ENCODE measurements around the gene PRKRA.
"Not testable (repeated sequence)": the region's sequence is repeated elsewhere in the genome, so short reads cannot be mapped to it uniquely, and the experiment has no call there.

The PRKRA gene

GRCh38 chr2:178450774-178451525 is at the start of gene PRKRA, which contains the start of gene PJVK:
Gene PRKRA, minus strand, starts transcription at chr2:178451175. Its CDS starts 145 bp downstream, at chr2:178451030.
Gene PJVK, plus strand, starts transcription at chr2:178451378. Its CDS starts 2,032 bp downstream, at chr2:178453410.
- peak; percentile 94 for DNase-seq

DNA sequence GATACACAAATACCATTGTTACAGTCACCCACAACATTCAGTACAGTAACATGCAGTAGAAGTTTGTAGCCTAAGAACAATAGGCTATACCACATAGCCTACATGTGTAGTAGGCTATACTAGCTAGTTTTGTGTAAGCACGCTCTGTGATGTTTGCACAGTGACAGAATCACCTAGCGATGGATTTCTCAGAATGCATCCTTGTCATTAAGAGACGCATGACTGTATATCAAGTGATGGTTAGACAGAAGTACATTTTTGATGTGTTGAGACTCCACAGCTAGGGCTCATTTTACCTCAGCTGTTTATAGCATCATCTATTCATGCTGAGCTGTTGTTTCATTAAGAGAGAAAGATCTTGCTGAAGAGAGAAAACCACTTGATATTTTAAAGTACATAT is 48.7 kb upstream of the PRKRA start:
- DNase-seq: no peak

- no peak for DNase-seq
These were observed 47.2 kb upstream of the PRKRA start for GRCh38 chr2:178498137-178498536.

DNA sequence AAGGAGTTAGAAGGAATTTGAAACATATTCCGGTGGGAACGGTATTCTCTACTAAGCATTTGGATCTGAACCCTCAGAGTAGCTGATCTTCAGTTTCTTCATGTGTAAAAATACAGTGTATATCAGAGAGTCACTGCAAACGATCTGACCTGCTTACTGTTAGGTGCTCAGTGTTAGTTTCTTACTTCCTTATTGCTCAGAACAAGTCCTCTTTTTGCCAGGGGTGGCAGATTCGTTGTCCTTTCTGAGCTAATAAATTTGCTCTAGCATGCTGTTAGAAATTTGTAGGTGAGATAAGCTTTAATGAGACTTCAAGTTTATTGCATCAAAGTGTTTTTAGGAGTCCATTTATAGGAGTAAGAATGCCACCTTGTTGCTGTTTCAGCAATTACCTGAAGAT is 45.1 kb upstream of the PRKRA start:
- DNase-seq: no peak

- no peak for DNase-seq
These were observed 40.6 kb upstream of the PRKRA start for GRCh38 chr2:178491612-178492011.

DNA sequence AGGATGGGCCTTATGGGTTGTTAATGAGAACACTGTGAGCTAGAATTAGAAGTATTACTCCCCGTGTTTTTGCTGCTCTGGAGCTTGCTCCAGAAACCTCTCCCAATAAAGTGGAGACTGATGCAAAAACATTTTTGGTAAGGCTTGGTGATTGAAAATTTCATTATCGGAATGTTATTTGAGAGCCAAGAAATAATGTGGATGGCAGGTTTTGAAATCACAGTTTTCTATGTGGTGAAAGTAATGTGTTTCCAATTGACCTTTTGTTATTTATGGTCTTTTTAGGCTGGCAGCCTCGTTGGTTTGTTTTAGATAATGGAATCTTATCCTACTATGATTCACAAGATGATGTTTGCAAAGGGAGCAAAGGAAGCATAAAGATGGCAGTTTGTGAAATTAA is 34.4 kb upstream of the PRKRA start:
- DNase-seq: no peak

DNA sequence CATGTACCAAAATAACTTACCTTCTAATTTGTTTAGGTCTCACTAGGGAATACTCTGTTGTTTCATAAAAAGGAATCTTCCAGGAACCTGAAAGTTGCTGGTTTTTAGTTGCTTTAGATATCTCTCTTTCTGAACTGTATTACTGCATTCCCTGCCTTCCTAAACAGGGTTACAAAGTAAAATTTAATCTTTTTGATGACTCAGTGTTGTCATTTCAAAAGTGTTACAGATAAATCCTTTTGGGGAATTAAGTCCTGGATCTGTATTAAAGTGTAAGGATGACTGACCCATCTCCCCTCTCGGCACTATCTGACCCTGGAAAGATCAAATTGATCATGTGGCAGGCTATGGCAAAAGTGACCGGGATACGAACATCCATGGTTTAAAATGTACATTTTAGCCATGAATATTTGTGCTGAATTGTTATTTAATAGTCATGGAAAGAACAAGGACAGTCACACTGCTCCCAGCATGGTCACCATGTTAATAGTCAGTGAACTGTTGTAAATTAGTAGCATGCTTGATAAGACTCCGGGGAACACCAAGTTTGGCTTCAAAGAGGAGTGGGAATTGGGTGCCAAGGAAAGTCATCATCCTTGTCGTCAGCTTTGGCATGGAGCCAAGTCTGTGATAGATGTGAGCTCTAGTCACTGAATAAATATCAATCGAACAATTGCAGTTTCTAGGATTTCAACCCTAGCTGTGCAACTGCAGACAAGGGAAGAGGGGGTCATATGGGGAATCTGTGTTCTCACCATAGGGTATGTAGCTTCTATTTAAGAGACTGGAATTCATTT is 33.5 kb upstream of the PRKRA start:
- DNase-seq: peak; percentile 59

DNA sequence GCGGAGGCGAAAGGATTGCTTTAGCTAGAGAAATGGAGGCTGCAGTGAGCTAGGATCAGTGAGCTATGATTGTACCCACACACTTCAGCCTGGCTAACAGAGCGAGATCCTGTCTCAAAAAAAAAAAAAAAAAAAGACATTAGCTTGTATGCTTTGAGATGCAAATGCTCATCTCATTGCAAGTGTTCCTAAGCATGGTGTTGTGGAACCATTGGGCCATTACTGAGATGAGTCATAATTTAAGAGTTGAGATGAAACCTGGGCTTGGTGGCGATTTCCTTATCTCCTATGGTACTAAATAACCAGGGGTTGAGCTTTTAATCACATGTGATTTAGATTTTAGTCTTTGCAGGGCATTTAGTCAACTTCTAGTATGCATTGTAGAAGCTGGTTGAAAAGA is 31.5 kb upstream of the PRKRA start:
- no peak for DNase-seq

DNA sequence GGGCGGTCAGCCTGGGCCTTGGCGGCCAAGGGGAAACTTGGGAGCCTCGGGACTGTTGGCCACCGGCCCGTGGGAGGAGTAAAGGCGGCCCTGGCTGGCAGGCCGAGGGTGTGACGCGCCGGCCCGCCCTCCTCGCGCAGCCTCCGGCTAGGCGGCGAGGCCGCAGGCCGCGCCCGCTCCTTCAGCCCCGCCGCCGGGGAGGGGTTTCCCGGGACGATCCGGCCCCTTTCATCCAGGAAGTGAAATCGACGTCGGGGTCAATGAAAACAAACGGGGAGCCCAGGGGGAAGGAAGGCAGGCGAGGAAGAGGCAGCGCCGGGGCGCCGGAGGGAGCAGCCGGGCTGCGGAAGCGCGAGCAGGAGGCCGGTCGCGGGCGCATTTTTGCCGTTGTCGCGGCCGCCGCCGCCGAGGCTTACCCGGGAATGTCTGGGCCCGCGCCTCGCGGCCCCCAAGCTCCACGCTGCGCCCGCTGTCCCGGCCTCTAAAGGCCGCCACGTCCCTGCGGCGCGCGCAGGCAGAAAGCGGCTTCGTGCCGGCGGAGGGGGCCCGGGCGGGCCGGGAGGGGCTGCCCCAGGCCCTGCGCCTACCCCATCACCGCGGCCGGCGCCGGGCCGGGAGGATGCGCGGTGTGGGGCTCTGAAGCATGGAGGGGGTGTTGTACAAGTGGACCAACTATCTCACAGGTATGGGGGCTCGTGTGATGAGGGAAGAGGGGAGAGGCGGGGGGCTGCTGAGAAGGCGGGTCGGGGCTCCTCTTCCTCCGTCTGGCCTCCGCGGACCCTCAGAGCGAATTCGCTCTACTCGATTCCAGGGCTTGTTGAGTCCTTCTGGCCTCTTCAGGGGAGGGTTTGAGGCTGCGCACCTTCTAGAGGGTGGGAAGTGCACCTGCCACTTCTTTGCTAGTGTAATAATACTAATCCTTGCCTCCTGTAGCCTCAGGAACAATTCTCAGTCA is 29.5 kb upstream of the PRKRA start, which contains the start of gene PLEKHA3:
TSS of gene PLEKHA3 (plus strand) at position 231 of the 955 bp plus-strand sequence. CDS start at position 644, 413 bp downstream.
- peak; percentile 95 for DNase-seq

DNA sequence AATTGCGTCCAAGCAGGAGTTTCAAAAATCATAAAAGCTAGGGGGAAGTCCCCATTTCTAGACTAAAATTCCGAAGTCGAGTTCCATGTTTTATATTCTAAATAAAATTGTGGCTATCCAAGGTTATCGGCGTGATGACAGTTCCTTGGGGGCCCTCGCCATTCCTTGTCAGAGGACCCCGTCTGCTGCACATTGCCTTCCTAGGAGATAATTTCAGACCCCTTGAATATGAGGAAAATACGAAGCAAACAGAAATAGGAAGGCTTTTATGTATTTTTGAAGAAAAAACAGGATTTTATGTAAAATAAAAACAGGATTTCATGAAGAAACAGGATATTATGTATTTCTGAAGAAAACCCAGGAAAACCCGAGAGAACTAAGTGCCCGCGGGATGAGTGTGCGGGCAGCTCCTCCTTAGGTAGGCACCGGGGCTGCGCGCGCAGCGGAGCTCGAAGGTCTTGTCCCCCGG is 28.8 kb upstream of the PRKRA start:
- no peak for DNase-seq

GRCh38 chr2:178479275-178479616 is 28.3 kb upstream of the PRKRA start:
- no peak for DNase-seq

DNA sequence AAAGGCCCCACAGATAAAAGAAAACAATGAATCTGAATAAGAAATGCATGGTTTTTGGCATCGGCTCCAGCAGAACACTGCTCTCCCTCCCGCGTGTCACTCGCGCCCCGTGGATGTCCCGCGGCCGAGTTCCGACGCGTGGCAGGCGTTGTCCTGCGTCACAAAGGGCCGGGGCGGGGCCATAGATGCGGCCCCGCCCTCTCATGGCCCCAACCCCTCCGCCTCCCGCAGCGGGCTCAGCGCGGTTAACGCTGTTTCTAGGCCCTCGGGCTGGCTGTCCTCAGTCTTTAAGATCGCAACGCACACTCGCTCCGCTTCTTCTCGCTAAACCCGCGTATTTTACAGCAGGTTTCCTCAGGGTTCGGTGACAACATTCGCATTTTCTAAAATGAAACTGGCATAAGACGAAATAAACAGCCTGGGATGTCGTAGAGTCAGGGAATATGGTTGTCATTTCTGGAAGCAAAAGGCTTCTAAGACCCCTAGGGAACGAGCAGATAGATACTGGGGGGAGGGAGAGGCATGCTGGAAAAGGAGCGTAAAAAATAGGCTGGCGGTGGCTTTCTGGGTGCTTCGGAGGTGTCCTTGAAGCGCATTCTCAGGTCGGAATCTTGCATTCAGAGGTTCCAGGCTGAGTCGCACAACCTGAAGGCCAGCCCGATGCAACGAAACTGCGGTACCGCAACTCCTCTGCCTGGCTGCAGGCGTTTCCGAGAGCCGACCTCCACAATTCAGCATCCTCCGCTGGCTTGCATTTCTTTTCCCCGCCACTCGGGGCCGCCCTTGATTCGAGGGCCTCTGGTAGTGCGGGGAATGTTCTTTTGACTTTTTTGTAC is 27.7 kb upstream of the PRKRA start, which contains the start of gene FKBP7:
TSS of gene FKBP7 (minus strand) at position 162 of the 836 bp plus-strand sequence. CDS start at position 61, 101 bp downstream.
- peak; percentile 79 for DNase-seq

GRCh38 chr2:178478130-178478438 is 27.1 kb upstream of the PRKRA start:
- no peak for DNase-seq

DNA sequence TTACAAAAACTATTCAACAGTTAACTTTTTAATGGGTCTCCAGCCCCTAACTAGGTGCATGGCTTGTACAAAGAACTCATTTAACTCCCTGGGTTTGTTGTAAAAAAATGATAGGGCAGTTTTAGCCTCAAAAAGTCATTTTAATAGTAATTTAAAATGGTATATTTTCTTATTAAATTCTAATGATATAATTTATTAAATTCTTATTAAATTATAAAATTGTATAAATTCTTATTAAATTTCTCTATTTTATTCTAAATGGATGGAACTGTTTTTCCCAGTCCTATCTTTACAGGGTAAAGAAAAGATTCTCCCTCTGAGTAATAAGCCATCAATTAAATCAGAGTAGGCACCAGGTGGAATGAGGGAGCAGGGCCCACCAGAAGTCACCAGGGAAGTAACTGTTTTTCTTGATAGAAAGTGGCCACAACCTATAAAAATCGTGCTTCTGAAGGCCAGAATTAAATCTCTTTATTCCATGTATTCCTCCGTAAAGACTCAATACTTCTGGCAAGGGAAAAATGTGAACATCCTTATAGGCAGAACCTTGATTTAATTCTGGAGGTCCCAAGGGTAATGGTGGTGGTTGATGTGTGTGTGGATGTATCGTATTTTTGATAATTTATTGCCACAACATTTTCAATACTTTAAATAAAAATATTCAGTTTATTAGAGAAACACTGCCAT is 26.6 kb upstream of the PRKRA start:
- DNase-seq: no peak

DNA sequence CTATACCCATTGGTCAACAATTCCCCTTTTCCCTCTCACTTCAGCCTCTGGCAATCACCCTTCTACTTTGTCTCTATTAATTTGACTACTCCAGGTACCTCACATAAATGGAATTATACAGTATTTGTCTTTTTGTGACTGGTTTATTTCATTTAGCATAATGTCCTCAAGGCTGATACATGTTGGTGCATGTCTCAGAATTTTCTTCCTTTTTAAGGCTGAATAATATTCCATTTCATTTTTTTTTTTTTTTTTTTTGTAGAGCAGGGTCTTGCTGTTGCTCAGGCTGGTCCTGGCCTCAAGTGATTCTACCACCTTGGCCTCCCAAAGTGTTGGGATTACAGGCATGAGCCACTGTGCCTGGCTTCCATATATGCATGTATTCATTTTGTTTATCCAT is 25.5 kb upstream of the PRKRA start:
- no peak for DNase-seq

GRCh38 chr2:178474560-178474959 is 23.6 kb upstream of the PRKRA start:
- DNase-seq: no peak

DNA sequence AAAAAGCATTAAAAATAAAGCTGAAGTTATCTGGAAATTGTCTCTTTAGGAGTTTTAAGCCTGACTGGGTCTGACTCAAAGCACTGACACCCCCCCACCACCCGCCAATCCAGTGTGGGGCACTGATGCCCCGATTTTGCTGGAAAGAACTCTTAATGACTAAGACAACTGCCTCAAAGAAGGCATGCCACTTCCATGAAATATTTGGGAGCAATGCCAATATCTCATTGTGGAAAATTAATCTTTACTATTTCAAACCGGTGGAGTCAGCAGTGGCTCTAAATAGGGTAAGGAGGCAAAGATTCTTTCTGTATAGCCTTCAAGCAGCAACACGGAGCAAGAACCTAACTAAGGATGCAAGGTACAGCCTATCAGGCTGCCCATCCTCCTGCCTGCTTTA is 23.0 kb upstream of the PRKRA start:
- DNase-seq: no peak

DNA sequence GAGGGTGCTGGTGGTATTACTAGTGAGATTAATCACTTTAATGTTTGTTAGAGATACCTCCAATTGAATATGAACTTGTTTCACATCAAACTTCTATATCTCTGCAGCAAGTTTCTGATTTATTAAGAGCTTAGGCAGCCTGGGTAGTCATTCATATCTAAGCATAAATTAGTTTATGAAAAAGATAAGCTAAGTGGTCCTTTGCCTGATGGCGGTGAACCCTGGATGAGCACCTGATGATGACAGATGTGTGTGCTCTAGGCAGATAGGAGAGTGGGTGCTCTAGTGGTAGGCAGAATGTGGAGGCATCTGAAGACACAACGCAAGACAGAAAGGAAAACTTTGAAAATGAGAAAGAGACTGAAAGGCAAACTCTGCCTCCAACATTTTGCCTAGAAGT is 22.4 kb upstream of the PRKRA start:
- no peak for DNase-seq

DNA sequence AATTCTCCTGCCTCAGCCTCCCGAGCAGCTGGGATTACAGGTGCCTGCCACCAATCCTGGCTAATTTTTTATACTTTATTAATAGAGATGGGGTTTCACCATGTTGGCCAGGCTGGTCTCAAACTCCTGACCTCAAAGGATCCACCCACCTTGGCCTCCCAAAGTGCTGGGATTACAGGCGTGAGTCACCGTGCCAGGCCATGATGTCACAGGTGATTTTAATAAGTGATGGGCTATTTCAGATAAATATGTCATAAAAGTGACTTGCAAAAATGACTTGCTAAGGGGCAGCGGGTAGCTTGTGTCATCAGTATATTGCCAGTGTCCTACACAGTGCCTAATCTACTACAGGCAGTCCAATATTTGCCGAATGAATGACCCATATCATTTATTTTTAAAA is 20.3 kb upstream of the PRKRA start:
- DNase-seq: not testable (repeated sequence)

GRCh38 chr2:178469219-178469849 is 18.4 kb upstream of the PRKRA start:
- no peak for DNase-seq

DNA sequence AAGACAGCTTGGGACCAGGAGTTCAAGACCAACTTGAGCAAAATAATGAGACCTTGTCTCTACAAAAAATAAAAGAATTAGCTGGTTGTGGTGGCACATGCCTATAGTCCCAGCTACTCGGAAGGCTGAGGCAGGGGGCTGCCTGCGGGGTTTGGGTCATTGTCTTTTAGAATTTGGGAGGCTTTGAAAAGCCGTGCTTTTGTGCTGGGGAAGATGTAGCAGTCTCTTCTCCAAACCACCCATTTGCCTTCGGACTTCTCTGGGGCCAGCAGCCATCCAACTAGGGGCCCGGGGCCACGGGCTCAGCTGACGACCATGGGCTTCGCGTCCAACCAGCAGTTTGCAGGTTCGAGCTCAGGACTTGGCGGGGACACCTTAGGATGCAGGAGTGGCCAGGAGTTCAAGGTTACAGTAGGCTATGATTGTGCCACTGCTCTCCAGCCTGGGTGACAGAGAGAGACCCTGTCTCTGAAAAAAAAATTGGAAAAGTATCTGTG is 6.5 kb upstream of the PRKRA start:
- no peak for DNase-seq

Data from NCI-H774 (cell line).